ENCODE measurements around the gene SRPRB.

The SRPRB gene

DNA sequence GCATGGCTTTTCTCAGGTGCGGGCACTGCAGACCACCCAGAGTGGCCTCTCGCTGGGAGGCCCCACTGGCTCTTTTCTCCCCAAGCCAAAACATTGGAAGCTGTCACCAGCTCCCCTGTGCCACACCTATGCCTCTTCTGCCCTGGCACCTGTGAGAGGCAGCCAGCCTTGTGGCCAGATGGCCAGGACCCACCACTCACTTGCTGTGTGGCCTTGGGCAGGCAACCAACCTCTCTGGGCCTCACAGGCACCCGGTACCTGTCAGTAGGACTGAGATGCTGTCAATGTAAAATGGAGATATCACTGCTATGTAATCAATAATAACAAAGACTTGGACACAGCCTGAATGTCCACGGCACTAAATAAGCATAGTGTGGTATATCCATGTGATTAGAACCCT, 36.5 kb downstream of the SRPRB start:
- no peak overlapping the region for H3K4me3 ChIP-seq (ENCODE audit: low read length)
- DNase-seq (ENCODE audit: low read depth) = no peak
- TF ChIP-seq, protein P1, sequence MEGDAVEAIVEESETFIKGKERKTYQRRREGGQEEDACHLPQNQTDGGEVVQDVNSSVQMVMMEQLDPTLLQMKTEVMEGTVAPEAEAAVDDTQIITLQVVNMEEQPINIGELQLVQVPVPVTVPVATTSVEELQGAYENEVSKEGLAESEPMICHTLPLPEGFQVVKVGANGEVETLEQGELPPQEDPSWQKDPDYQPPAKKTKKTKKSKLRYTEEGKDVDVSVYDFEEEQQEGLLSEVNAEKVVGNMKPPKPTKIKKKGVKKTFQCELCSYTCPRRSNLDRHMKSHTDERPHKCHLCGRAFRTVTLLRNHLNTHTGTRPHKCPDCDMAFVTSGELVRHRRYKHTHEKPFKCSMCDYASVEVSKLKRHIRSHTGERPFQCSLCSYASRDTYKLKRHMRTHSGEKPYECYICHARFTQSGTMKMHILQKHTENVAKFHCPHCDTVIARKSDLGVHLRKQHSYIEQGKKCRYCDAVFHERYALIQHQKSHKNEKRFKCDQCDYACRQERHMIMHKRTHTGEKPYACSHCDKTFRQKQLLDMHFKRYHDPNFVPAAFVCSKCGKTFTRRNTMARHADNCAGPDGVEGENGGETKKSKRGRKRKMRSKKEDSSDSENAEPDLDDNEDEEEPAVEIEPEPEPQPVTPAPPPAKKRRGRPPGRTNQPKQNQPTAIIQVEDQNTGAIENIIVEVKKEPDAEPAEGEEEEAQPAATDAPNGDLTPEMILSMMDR (conservative IDR thresholded peaks at IDR 0.05; ENCODE audit: low read length) = no peak

DNA sequence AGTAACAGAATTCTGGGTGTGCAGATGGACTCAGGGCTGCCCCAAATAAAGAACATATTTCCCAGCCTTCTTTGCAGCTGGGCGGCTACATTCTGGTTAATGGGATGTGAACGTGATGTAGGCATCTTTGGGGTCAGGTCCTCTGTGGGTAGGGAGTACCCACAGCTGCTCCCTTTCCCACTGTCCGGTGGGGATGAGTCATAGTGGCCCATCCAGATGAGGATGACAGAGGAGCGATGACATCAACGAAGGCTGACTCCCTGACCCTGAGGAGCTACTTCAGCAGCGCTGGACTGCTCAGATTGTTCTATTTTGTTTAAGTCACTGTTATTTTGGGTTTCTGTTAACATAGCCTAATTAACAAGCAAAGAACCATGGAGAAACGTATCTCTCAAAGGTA, 38.0 kb downstream of the SRPRB start:
- no peak overlapping the region for H3K4me3 ChIP-seq (ENCODE audit: low read length)
- peak; percentile 14 for DNase-seq (ENCODE audit: low read depth)
- TF ChIP-seq, protein P1 (conservative IDR thresholded peaks at IDR 0.05; ENCODE audit: low read length) = no peak

DNA sequence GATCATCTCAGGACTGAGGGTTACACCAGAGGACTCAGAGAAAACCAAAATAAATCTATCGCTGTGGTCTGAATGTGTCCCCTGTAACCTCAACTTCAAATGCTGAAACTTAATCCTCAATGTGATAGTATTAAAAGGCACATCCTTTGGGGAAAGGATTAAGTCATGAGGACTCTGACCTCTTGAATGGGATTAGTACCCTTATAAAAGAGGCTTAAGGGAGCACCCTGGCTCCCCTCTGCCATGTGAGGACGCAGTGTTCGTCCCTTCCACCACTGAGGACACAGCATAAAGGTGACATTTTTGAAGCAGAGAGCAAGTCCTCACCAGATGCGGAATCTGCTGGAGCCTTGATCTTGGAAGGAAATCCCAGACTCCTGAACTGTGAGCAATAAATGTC, 39.5 kb downstream of the SRPRB start:
- H3K4me3 ChIP-seq (ENCODE audit: low read length) = no peak overlapping the region
- TF ChIP-seq, protein P1 (conservative IDR thresholded peaks at IDR 0.05; ENCODE audit: low read length) = no peak
- no peak for DNase-seq (ENCODE audit: low read depth)

DNA sequence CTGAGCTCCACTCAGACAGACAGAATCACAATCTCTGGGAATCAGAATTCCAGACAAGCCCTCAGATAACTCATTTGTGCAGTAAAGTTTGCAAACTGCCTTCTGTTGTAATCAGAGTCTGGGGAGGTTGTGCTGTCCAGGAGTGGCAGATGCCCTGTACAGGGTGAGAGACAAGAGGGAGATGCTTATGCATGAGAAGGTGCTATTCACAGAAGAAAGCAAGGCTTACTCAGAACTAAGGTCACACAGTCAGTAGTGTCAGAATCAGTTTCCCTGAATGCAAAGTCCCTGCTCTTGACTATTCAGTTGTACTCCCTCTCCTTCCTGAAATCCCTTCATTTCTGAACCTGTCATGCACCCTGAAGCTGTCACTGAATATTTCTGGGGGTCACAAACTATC, 43.7 kb downstream of the SRPRB start:
- DNase-seq (ENCODE audit: low read depth) = no peak
- TF ChIP-seq, protein P1 (conservative IDR thresholded peaks at IDR 0.05; ENCODE audit: low read length) = no peak
- no peak overlapping the region for H3K4me3 ChIP-seq (ENCODE audit: low read length)

DNA sequence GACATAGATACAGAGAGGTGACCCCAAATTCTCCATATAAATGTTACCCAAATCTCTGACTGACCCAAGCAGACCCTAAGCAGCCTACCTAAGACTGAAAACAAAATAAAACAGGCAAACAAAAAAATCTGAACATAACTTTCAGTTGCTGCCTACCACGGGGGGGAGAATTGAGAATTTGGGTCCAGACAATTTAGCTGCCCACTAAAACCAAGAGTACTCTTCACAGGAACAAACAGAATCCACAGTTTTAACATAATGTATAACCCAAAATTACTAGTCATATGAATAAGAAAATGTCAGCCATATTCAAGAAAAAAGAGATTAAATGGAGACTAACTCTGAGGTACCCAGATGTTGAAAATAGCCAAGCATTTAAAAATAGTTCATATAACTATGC, 44.4 kb downstream of the SRPRB start:
- no peak overlapping the region for H3K4me3 ChIP-seq (ENCODE audit: low read length)
- TF ChIP-seq, protein P1 (conservative IDR thresholded peaks at IDR 0.05; ENCODE audit: low read length) = no peak
- no peak for DNase-seq (ENCODE audit: low read depth)

DNA sequence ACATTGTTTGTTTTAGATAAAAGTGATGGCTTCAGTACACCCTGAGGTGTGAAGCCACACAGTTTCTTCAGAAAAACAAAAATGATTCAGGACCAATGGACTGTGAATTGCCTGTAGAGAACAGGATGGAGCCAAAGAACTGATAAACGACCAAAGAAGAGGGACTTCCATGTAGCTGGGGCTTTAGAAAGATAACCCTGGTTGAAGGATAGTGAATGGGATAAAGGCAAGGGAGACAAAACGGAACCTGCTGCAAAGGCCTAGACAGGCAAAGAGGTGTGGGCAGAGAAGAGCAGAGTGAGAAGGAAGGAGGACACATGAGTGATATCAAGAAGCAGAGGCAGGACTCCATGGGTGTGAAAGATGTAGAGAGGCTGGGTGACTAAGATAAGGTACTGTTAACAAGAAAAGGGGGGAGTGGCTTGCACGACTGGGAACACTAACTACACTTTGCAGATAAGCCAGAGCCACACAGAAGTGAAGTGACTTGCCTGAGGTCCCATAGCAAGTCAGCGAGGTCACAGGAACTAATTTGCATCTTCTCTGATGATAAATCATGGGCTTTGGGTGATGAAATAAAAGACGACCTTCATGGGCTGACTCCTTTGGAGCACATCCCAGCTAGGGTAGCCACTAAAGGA, 45.8 kb downstream of the SRPRB start:
- TF ChIP-seq, protein P1 (conservative IDR thresholded peaks at IDR 0.05; ENCODE audit: low read length) = no peak
- no peak overlapping the region for H3K4me3 ChIP-seq (ENCODE audit: low read length)
- no peak for DNase-seq (ENCODE audit: low read depth)

DNA sequence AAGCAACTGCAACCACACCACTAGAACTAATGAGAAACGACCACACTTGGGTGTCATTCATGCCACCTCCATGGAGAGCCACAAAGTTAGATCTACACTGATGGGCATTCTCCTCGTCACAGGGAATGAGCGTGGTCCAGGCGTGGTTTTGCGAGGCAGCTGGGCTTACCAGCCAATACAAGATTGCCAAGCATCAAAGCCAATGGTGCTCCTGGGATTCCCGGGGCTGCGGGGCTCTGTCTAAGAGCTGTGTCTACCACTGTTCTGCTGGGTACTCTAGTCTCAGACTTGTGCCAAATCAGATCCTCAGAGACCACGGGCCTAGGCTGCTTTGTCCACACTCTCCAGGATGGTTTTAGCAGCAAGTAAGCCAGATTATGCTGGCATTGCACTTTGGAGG, 46.3 kb downstream of the SRPRB start:
- H3K4me3 ChIP-seq (ENCODE audit: low read length) = no peak overlapping the region
- no peak for DNase-seq (ENCODE audit: low read depth)
- TF ChIP-seq, protein P1 (conservative IDR thresholded peaks at IDR 0.05; ENCODE audit: low read length) = no peak
